CD4-positive, alpha-beta memory T cell (primary cell): ENCODE results near the gene FASTK. TPM values are rescaled to one million over a fixed set of nuclear protein-coding genes. Genes with fewer than 3 reads are reported as not detected.

Experiments used
- CTCF ChIA-PET: fragments of 350-600 bp; sonication (Branson Sonifier 250); formaldehyde crosslinking; loops from one replicate; lab custom pipeline; 2021; ENCODE audit warnings: inconsistent platforms; ENCODE audit not compliant: partially characterized antibody; lab: Charles Lee
- POLR2A ChIA-PET: fragments of 350-600 bp; sonication (Branson Sonifier 250); formaldehyde crosslinking; loops from one replicate; lab custom pipeline; 2021; ENCODE audit not compliant: partially characterized antibody; lab: Charles Lee
- DNase-seq, 5 donors: peaks; one replicate each; pipeline versions ENCODE4 v3.0.0 to v3.0.0-alpha.2; 2020 to 2022; ENCODE audit warnings: mixed read lengths in 1 of 5
- H3K27ac ChIP-seq: one replicate; pipeline ENCODE4 v1.7.0; 2013; ENCODE audit warnings: low read depth, low read length
- H3K27me3 ChIP-seq: 2 replicates; pipeline ENCODE4 v1.7.0; 2013; ENCODE audit warnings: mild to moderate bottlenecking, low read length, moderate library complexity; ENCODE audit not compliant: insufficient read depth
- H3K36me3 ChIP-seq: 2 replicates; pipeline ENCODE4 v1.7.0; 2013; ENCODE audit warnings: mild to moderate bottlenecking, low read length, moderate library complexity; ENCODE audit not compliant: insufficient read depth
- H3K4me1 ChIP-seq: 2 replicates; pipeline ENCODE4 v1.7.0; 2013; ENCODE audit warnings: mild to moderate bottlenecking, low read length, moderate library complexity; ENCODE audit not compliant: insufficient read depth
- H3K4me3 ChIP-seq, 2 donors: one replicate each; pipeline ENCODE4 v1.7.0; 2013; ENCODE audit warnings: low read length in 2 of 2, mild to moderate bottlenecking in 1 of 2
- H3K9me3 ChIP-seq, 2 donors: one replicate each; pipeline ENCODE4 v1.7.0; 2013; ENCODE audit warnings: low read length in 2 of 2, control low read depth in 1 of 2; ENCODE audit not compliant: control insufficient read depth in 1 of 2
- H3K27ac Mint-ChIP-seq, 7 donors: one replicate each; pipeline ENCODE4 v1.8.0; 2020 to 2021; ENCODE audit warnings: mixed read lengths in 7 of 7, mild to moderate bottlenecking in 6 of 7, inconsistent platforms in 3 of 7, moderate library complexity in 3 of 7
- H3K27me3 Mint-ChIP-seq, 2 donors: one replicate each; pipeline ENCODE4 v1.8.0; 2020 to 2021; ENCODE audit warnings: mixed read lengths in 2 of 2
- H3K36me3 Mint-ChIP-seq, 2 donors: one replicate each; pipeline ENCODE4 v1.8.0; 2020 to 2021; ENCODE audit warnings: mixed read lengths in 2 of 2, inconsistent platforms in 1 of 2, mild to moderate bottlenecking in 1 of 2
- H3K4me1 Mint-ChIP-seq, 4 donors: one replicate each; pipeline ENCODE4 v1.8.0; 2020 to 2021; ENCODE audit warnings: mixed read lengths in 4 of 4, mild to moderate bottlenecking in 1 of 4
- H3K4me3 Mint-ChIP-seq, 8 donors: one replicate each; pipeline ENCODE4 v1.8.0; 2020 to 2021; ENCODE audit warnings: mixed read lengths in 8 of 8, mild to moderate bottlenecking in 7 of 8, moderate library complexity in 6 of 8, inconsistent platforms in 3 of 8
- H3K9me3 Mint-ChIP-seq, 8 donors: one replicate each; pipeline ENCODE4 v1.8.0; 2020 to 2021; ENCODE audit warnings: mixed read lengths in 8 of 8, mild to moderate bottlenecking in 5 of 8, inconsistent platforms in 3 of 8, moderate library complexity in 1 of 8
- intact Hi-C: fragments of 100-400 bp; cut with micrococcal nuclease; formaldehyde crosslinking; loops from one replicate; pipeline ENCODE4 v1.15.1; 2023
- polyA plus RNA-seq, 2 donors: library from polyadenylated mRNA; unstranded; fragments of 300-500 nt; fragmentation: Illumina TruSeq; gene quantifications; one replicate each; pipeline ENCODE4 v1.2.3, GENCODE V29; 2021
- total RNA-seq, 2 experiments: library from RNA; stranded (reverse); gene quantifications; one replicate each; pipeline ENCODE4 v1.2.3, GENCODE V29; 2021

The FASTK gene
- total and polyA plus RNA-seq, 4 experiments from 2014 or later: 51.2 to 126 (median 92.5) TPM

GRCh38 chr7:151061213-151062110 lies 19.1 kb downstream of the FASTK start:
- Histone ChIP-seq H3K9me3 (no peaks in the 10 kb centered on the region), H3K4me1 (peaks cover 41% of the 10 kb centered on the region), H3K27ac (no peak overlapping the region), H3K4me3 (no peak overlapping the region), H3K36me3 (peaks cover 16% of the 10 kb centered on the region), H3K27me3 (no peaks in the 10 kb centered on the region)
- Mint-ChIP-seq H3K4me1 (peaks cover 18 to 47% (median 33%) of the 10 kb centered on the region in 4 donors), H3K27me3 (peaks cover 0 to 2% of the 10 kb centered on the region in 2 donors), H3K36me3 (peaks cover 0 to 33% of the 10 kb centered on the region in 2 donors), H3K27ac (peak overlapping the region in 6 of 7 donors; percentile 66 to 85 (median 74)), H3K4me3 (peak overlapping the region; percentile 61 to 93 (median 86)), H3K9me3 (no peaks in the 10 kb centered on the region)
- intact Hi-C loops: no loop called here
- POLR2A ChIA-PET: interaction anchor here (1.5 to 5.0 kb wide), 3 partner anchors 15 to 22 kb away, joined by 3 to 68 read pairs (median 14); partner anchors contain the start of genes AGAP3, FASTK and TMUB1
- CTCF ChIA-PET: interaction anchor here (1.3 to 1.7 kb wide), 2 partner anchors 22 to 53 kb away, joined by 3 to 5 read pairs; partner anchors contain the start of gene TMUB1
- no peak for DNase-seq

- intact Hi-C loops: no loop called here
- peak overlapping the region; percentile 39 to 70 for H3K4me3 ChIP-seq
Observed at GRCh38 chr7:151060416-151061212, 20.0 kb downstream of the FASTK start.

GRCh38 chr7:151060113-151060415 lies 20.5 kb downstream of the FASTK start:
- H3K27ac Mint-ChIP-seq: peak overlapping the region; percentile 50 to 85 (median 70)
- H3K4me1 Mint-ChIP-seq: peaks cover 18 to 48% (median 36%) of the 10 kb centered on the region in 4 donors
- Histone ChIP-seq H3K27ac (peak overlapping the region; percentile 85), H3K9me3 (no peaks in the 10 kb centered on the region), H3K27me3 (no peaks in the 10 kb centered on the region), H3K4me1 (peaks cover 41% of the 10 kb centered on the region), H3K4me3 (peak overlapping the region; percentile 39 to 70), H3K36me3 (peaks cover 7% of the 10 kb centered on the region)
- peak overlapping the region; percentile 77 to 93 (median 86) for H3K4me3 Mint-ChIP-seq
- H3K27me3 Mint-ChIP-seq: peaks cover 0 to 2% of the 10 kb centered on the region in 2 donors
- ChIA-PET POLR2A (interaction anchor here (1.0 to 5.0 kb wide), 4 partner anchors 16 to 32 kb away, joined by 4 to 68 read pairs (median 10); partner anchors contain the start of genes ABCB8, AGAP3, FASTK and TMUB1), CTCF (interaction anchor here (0.8 to 1.7 kb wide), 2 partner anchors 49 to 51 kb away, joined by 3 to 5 read pairs; no protein-coding TSS in a partner anchor)
- peaks cover 0 to 27% of the 10 kb centered on the region in 2 donors for H3K36me3 Mint-ChIP-seq
- DNase-seq: no peak
- intact Hi-C loops: no loop called here
- no peaks in the 10 kb centered on the region for H3K9me3 Mint-ChIP-seq

More at GRCh38 chr7:151060416-151061212, 20.0 kb downstream of the FASTK start:
- Mint-ChIP-seq H3K9me3 (no peaks in the 10 kb centered on the region), H3K27me3 (peaks cover 0 to 2% of the 10 kb centered on the region in 2 donors), H3K27ac (peak overlapping the region in 6 of 7 donors; percentile 66 to 85 (median 76)), H3K36me3 (peaks cover 0 to 33% of the 10 kb centered on the region in 2 donors), H3K4me3 (peak overlapping the region; percentile 77 to 93 (median 86)), H3K4me1 (peaks cover 18 to 48% (median 36%) of the 10 kb centered on the region in 4 donors)
- POLR2A ChIA-PET: interaction anchor here (1.0 to 5.0 kb wide), 4 partner anchors 16 to 33 kb away, joined by 4 to 68 read pairs (median 10); partner anchors contain the start of genes ABCB8, AGAP3, FASTK and TMUB1
- Histone ChIP-seq H3K9me3 (no peaks in the 10 kb centered on the region), H3K27ac (peak overlapping the region; percentile 85), H3K4me1 (peaks cover 41% of the 10 kb centered on the region), H3K27me3 (no peaks in the 10 kb centered on the region), H3K36me3 (peaks cover 13% of the 10 kb centered on the region)
- CTCF ChIA-PET: interaction anchor here (0.8 to 1.7 kb wide), 2 partner anchors 50 to 52 kb away, joined by 3 to 5 read pairs; no protein-coding TSS in a partner anchor
- DNase-seq: peak in 1 of 5 donors; percentile 41

- H3K27me3 Mint-ChIP-seq: peaks cover 0 to 2% of the 10 kb centered on the region in 2 donors
- peaks cover 0 to 23% of the 10 kb centered on the region in 2 donors for H3K36me3 Mint-ChIP-seq
- POLR2A ChIA-PET: interaction anchor here (1.0 to 5.0 kb wide), 11 partner anchors 17 to 51 kb away, joined by 3 to 68 read pairs (median 6); partner anchors contain the start of genes ABCB8, AGAP3, FASTK and TMUB1
- intact Hi-C loops: loop anchor here (1.0 to 2.0 kb wide), 3 partner anchors 41 to 167 kb away; partner anchors contain the start of gene ABCF2
- H3K4me1 ChIP-seq: peaks cover 41% of the 10 kb centered on the region
- H3K4me3 ChIP-seq: peak within 1 kb of the TSS; percentile 45 to 70
- peaks cover 18 to 51% (median 36%) of the 10 kb centered on the region in 4 donors for H3K4me1 Mint-ChIP-seq
- H3K27me3 ChIP-seq: no peaks in the 10 kb centered on the region
- peak within 1 kb of the TSS; percentile 86 to 97 (median 94) for H3K4me3 Mint-ChIP-seq
- peaks cover 2% of the 10 kb centered on the region for H3K36me3 ChIP-seq
- H3K9me3 ChIP-seq: no peaks in the 10 kb centered on the region
- peak within 1 kb of the TSS; percentile 85 to 99 (median 96) for H3K27ac Mint-ChIP-seq
- CTCF ChIA-PET: interaction anchor here (1.2 to 1.7 kb wide), 2 partner anchors 45 to 51 kb away, joined by 3 to 5 read pairs; no protein-coding TSS in a partner anchor
- H3K9me3 Mint-ChIP-seq: no peaks in the 10 kb centered on the region
- DNase-seq: peak; percentile 60 to 79 (median 69)
- peak within 1 kb of the TSS; percentile 85 for H3K27ac ChIP-seq
Observed at GRCh38 chr7:151059367-151060112, 21.1 kb downstream of the FASTK start, which contains the start of gene SLC4A2. TSS of gene SLC4A2 (plus strand) at chr7:151059589. CDS start at chr7:151061988, 2,399 bp downstream.

GRCh38 chr7:151058781-151059366 lies 21.7 kb downstream of the FASTK start:
- Mint-ChIP-seq H3K4me1 (peaks cover 18 to 54% (median 36%) of the 10 kb centered on the region in 4 donors), H3K4me3 (peak overlapping the region; percentile 86 to 97 (median 94)), H3K9me3 (no peaks in the 10 kb centered on the region), H3K27me3 (peaks cover 0 to 2% of the 10 kb centered on the region in 2 donors), H3K36me3 (peaks cover 0 to 21% of the 10 kb centered on the region in 2 donors), H3K27ac (peak overlapping the region; percentile 85 to 99 (median 96))
- ChIA-PET CTCF (interaction anchor here (1.0 to 1.3 kb wide), 3 partner anchors 28 to 182 kb away, joined by 3 to 4 read pairs (median 3); no protein-coding TSS in a partner anchor), POLR2A (interaction anchor here (0.6 to 5.0 kb wide), 17 partner anchors 18 to 574 kb away, joined by 3 to 68 read pairs (median 3); partner anchors contain the start of genes ABCB8, AGAP3, FASTK and TMUB1)
- no peaks in the 10 kb centered on the region for H3K27me3 ChIP-seq
- H3K36me3 ChIP-seq: no peaks in the 10 kb centered on the region
- H3K27ac ChIP-seq: peak overlapping the region; percentile 85
- H3K9me3 ChIP-seq: no peaks in the 10 kb centered on the region
- DNase-seq: no peak
- intact Hi-C loops: loop anchor here (1.0 to 2.0 kb wide), 6 partner anchors 21 to 1345 kb away; partner anchors contain the start of genes ABCB8, ABCF2 and FASTK
- peaks cover 41% of the 10 kb centered on the region for H3K4me1 ChIP-seq
- H3K4me3 ChIP-seq: peak overlapping the region; percentile 45 to 70
